ENCODE results near the gene CENPK. TPM values are rescaled to one million over a fixed set of nuclear protein-coding genes. Genes with fewer than 3 reads are reported as not detected.

CENPK gene
- total RNA-seq, 4 donors from 2014 or later, result 1.5 to 2.8 TPM; not detected in 2

- Histone ChIP-seq H3K9me3 (no peaks in the 10 kb centered on the region), H3K27ac (no peak overlapping the region), H3K4me3 (no peak overlapping the region), H3K27me3 (no peaks in the 10 kb centered on the region), H3K36me3 (no peaks in the 10 kb centered on the region), H3K4me1 (no peaks in the 10 kb centered on the region)
- WGBS, 2 donors, result 97 to 99% methylated on average over 4 of the region's 4 CpGs
- no peak for DNase-seq (ENCODE audit: low spot score in 2 of 2)
- TF ChIP-seq CTCF (IDR thresholded peaks at IDR 0.05) (no peak), EP300 (IDR thresholded peaks at IDR 0.05) (no peak), POLR2A (IDR thresholded peaks at IDR 0.05) (no peak)
Measured at GRCh38 chr5:65544473-65544872, 18.5 kb downstream of the CENPK start.

DNA sequence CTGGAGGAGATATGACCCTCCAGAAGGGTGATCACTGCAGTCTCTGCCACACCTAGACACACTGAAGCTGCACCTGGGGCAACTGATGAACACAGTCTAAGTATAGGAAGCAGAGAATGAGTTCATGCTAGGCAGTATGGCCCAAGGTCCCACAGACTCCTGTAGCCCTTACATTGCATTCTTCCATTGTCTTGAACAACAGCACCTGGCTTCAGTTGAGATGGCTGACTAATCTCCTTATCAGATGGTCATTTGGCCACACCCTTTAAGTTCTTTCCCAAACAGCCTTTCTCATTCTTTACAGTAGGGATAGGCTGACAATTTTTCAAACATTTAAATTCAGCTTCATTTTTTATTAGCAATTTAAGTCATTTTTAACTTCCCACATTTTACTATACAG is 23.1 kb downstream of the CENPK start:
- no peak for DNase-seq (ENCODE audit: low spot score in 2 of 2)
- Histone ChIP-seq H3K27ac (no peak overlapping the region), H3K27me3 (no peaks in the 10 kb centered on the region), H3K4me3 (no peak overlapping the region), H3K36me3 (no peaks in the 10 kb centered on the region), H3K4me1 (no peaks in the 10 kb centered on the region), H3K9me3 (no peaks in the 10 kb centered on the region)
- TF ChIP-seq POLR2A (IDR thresholded peaks at IDR 0.05) (no peak), CTCF (IDR thresholded peaks at IDR 0.05) (no peak), EP300 (IDR thresholded peaks at IDR 0.05) (no peak)

GRCh38 chr5:65535529-65535987 is 27.4 kb downstream of the CENPK start:
- WGBS, 2 donors, result 73 to 88% methylated on average over 6 of the region's 6 CpGs
- Histone ChIP-seq H3K36me3 (no peaks in the 10 kb centered on the region), H3K4me3 (no peak overlapping the region), H3K9me3 (no peaks in the 10 kb centered on the region), H3K27ac (no peak overlapping the region), H3K27me3 (no peaks in the 10 kb centered on the region), H3K4me1 (no peaks in the 10 kb centered on the region)
- DNase-seq (ENCODE audit: low spot score in 2 of 2), result no peak
- TF ChIP-seq EP300 (IDR thresholded peaks at IDR 0.05), result no peak

GRCh38 chr5:65530904-65531303 is 32.1 kb downstream of the CENPK start:
- 80 to 100% methylated on average over 1 of the region's 1 CpG for WGBS, 2 donors

GRCh38 chr5:65525726-65526125 is 37.2 kb downstream of the CENPK start:
- no peak for DNase-seq (ENCODE audit: low spot score in 2 of 2)
- no peak overlapping the region for H3K4me3 ChIP-seq
- 44 to 45% methylated on average over 3 of the region's 3 CpGs for WGBS, 2 donors
- H3K27ac ChIP-seq, result no peak overlapping the region
- H3K36me3 ChIP-seq, result no peaks in the 10 kb centered on the region
- TF ChIP-seq CTCF (IDR thresholded peaks at IDR 0.05) (no peak), EP300 (IDR thresholded peaks at IDR 0.05) (no peak), POLR2A (IDR thresholded peaks at IDR 0.05) (no peak)
- no peaks in the 10 kb centered on the region for H3K27me3 ChIP-seq
- no peaks in the 10 kb centered on the region for H3K4me1 ChIP-seq
- no peaks in the 10 kb centered on the region for H3K9me3 ChIP-seq

More at GRCh38 chr5:65530904-65531303, 32.1 kb downstream of the CENPK start:
- H3K27ac ChIP-seq, result no peak overlapping the region
- H3K9me3 ChIP-seq, result no peaks in the 10 kb centered on the region
- no peak for DNase-seq (ENCODE audit: low spot score in 2 of 2)
- H3K4me1 ChIP-seq, result no peaks in the 10 kb centered on the region
- TF ChIP-seq CTCF (IDR thresholded peaks at IDR 0.05), result no peak
- no peak for TF ChIP-seq EP300 (IDR thresholded peaks at IDR 0.05)
- TF ChIP-seq POLR2A (IDR thresholded peaks at IDR 0.05), result no peak
- H3K36me3 ChIP-seq, result no peaks in the 10 kb centered on the region
- H3K4me3 ChIP-seq, result no peak overlapping the region
- H3K27me3 ChIP-seq, result no peaks in the 10 kb centered on the region

Data from tibial nerve (tissue), 4 donors.